HK-2 (cell line): Measurements from ENCODE around the gene TMEM151B.

Experiments
- DNase-seq: peaks from one replicate; pipeline ENCODE4 v3.0.0-alpha.2; 2018; ENCODE audit not compliant: unreplicated experiment

Gene TMEM151B

DNA sequence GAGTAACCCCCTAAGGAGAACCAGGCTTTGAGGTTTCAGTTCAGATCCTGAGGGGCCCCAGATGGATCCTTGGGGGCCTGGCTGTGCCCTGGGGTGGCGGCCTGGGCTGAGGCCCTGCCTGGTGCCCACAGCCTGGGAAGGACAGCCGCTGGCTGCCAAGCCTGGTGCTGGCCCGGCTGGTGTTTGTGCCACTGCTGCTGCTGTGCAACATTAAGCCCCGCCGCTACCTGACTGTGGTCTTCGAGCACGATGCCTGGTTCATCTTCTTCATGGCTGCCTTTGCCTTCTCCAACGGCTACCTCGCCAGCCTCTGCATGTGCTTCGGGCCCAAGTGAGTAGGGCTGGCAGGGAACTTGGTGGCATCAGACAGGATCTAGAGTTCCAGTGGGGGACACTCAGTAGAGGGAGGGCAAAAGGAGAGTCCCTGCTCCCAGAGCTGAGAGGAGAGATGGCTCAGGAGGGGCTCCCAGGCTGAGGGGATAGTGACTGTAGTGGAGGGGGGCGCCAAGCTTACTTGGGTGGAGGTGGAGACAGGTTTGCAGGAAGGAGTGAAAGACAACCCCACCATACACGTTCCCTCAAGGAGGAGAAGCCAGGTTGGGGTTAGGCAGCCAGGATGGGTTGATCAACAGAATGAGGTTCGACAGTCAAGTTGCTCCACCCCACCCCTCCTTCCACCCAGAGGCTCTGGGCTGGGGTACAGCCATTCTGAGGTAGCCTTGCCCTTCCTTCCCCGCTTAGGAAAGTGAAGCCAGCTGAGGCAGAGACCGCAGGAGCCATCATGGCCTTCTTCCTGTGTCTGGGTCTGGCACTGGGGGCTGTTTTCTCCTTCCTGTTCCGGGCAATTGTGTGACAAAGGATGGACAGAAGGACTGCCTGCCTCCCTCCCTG lies 37.3 kb upstream of the TMEM151B start:
- no peak for DNase-seq

GRCh38 chr6:44233567-44234100 lies 36.6 kb upstream of the TMEM151B start:
- no peak for DNase-seq

DNA sequence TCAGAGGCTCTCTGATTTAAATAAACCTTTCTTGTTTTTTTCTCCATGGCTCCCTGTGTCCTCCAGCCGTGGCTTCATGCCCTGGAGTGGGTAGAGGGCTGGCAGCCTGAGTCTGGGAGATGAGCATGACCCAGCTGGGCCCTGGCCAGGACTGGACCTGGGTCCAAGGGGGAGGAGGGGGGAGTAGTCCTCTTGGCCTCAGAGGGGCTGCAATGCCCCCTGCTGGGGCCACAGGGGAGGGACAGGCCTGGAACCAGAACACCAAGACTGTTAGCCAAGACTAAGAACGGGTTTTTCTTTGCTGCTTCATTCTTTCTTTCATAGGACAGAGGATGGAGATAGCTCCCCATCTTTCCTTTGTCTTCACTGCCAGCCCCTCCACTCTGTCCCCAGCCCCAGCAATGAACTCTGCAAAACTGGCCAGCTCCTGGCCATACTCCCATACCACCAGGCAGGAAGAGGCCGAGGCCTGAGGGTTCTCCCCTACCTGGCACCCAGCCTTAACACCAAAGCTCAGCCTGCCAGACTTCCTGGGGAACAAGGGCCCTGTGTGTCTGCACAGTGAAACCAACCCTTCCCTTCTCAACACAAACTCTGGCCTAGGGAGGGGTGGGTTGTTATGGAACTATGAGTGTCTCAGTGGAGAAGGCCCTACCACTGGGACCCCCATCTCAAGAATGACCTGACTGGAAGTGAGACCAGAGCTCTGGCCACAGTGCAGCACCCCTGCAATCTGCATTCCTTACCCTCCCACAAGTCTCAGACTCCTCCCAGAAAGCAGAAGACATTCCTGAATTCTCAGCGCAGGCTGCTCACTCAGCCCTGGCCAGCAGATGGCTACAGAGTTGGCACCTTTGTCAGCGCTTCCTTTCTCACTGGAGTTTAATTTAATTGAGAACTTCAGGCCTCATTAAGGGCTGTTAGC lies 35.9 kb upstream of the TMEM151B start:
- DNase-seq, result peak; percentile 78

- no peak for DNase-seq
These were observed 35.0 kb upstream of the TMEM151B start for GRCh38 chr6:44235269-44235668.

GRCh38 chr6:44235891-44236516 lies 34.2 kb upstream of the TMEM151B start:
- DNase-seq, result no peak

DNA sequence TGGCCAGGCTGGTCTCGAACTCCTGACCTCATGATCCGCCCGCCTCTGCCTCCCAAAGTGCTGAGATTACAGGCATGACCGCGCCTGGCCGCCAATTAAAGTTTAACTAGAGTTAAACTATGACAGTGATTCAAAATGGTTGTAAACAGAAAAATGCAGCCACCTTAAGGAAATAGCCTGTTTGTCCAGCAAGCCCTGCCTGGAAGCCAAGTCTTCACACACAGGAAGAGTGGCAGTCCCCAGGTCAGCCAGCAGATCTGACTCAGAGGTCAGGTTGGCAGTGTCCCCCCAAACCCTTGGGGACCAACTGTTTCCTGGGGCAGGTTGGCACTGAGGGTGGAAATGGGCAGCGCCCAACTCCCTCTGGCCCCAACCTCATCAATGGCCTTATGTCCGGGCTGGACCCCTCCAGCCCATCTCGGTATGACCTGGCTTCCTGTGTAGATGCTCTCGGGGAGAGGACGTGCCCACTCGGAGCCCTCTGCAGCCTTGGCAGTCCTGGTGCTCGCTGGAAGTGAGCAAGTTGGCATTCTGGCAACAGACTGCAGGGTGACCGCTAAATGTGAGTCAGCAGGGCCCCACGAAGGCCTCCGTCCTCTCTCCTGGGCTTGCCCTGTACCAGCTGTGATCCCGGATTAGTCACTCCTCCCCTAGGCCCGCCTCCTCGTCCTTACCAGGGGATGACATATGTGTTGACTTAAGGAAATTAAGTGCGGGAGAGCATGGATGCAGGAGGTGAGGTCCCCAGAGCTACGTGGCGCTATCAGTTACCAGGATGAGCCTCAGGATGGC lies 33.0 kb upstream of the TMEM151B start:
- peak; percentile 96 for DNase-seq

GRCh38 chr6:44237813-44238433 lies 32.3 kb upstream of the TMEM151B start:
- peak; percentile 83 for DNase-seq

GRCh38 chr6:44238687-44239350 lies 31.4 kb upstream of the TMEM151B start:
- no peak for DNase-seq

- no peak for DNase-seq
These were observed 26.9 kb upstream of the TMEM151B start for GRCh38 chr6:44243345-44243744.

GRCh38 chr6:44245391-44245911 lies 24.8 kb upstream of the TMEM151B start:
- no peak for DNase-seq

DNA sequence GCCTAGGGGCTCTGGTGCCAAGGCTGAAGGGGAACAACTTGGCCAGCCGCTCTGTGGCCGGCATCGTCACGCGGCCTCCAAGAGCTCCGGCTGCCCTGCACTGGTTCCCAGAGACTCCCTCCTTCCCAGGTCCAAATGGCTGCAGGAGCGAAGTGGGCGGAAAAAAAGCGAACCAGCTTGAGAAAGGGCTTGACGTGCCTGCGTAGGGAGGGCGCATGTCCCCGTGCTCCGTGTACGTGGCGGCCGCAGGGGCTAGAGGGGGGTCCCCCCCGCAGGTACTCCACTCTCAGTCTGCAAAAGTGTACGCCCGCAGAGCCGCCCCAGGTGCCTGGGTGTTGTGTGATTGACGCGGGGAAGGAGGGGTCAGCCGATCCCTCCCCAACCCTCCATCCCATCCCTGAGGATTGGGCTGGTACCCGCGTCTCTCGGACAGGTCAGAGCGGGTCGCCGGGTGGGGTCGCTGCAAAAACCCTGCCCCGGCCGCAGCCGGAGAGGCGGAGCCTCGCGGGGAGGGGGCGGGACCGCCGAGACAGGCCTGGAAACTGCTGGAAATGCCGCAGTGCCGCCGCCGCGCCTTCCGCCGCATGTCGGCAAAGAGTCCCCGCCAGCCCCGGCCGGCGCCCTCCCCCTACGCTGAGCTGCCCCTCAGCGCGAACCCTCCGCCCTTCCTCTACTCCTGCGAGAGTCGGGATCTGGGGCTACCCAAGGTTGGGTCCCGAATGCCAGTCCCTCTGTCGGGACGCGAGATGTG lies 24.2 kb upstream of the TMEM151B start:
- DNase-seq, result peak; percentile 88

- DNase-seq, result peak; percentile 95
These were observed 23.4 kb upstream of the TMEM151B start, which contains the start of gene HSP90AB1 for GRCh38 chr6:44246663-44247337. TSS of gene HSP90AB1 (plus strand) at chr6:44247101. CDS start at chr6:44248630, 1,529 bp downstream.

DNA sequence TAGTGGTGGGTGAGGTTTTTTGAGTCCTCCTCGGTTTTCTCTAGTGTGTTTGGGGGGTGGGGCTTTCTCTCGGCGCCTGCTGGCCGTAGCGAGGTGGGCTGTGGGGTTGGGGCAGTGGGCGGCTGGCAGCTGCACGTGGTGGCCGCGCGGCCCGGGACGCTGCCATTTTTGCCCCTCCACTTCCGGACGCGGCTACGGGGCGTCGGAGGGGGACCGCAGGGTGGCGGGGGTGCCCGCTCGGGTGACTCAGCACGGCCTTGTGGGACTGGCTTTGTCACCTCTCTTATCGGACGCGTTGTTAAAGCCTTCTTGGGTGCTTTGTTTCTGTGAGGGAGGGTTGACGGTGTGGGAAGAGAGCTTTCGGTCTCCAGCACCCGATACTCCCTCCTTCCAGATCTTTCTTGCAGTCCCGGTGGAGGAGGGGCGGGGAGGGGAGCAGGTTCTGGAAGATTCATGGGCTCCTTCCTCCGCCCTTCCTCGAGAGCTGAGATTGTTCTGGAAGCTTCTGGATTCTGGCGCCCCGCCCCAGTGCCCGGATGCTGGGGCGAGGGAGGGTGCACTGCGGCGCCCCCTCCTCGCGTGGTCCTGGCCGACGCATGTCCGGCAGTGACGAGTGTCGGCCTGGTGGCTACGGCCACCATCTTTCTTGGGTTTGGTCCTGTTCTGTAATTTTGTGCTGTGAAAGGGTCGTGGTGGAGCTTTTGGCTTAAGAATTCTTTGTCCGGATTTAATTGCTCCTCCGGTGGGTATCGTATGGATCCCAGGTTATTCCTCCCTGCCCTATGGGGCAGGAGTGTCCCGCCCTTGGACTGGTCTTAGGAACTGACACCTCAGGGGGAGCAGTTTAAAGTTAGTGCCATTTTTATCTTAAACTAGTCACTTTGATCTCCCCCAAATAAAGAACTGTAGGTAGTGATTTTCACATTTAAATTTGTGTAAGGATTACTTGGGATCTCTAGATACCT lies 22.6 kb upstream of the TMEM151B start:
- DNase-seq, result peak; percentile 65

GRCh38 chr6:44248579-44248978 lies 21.7 kb upstream of the TMEM151B start:
- no peak for DNase-seq

- DNase-seq, result no peak
These were observed 21.0 kb upstream of the TMEM151B start for GRCh38 chr6:44249082-44249748.

DNA sequence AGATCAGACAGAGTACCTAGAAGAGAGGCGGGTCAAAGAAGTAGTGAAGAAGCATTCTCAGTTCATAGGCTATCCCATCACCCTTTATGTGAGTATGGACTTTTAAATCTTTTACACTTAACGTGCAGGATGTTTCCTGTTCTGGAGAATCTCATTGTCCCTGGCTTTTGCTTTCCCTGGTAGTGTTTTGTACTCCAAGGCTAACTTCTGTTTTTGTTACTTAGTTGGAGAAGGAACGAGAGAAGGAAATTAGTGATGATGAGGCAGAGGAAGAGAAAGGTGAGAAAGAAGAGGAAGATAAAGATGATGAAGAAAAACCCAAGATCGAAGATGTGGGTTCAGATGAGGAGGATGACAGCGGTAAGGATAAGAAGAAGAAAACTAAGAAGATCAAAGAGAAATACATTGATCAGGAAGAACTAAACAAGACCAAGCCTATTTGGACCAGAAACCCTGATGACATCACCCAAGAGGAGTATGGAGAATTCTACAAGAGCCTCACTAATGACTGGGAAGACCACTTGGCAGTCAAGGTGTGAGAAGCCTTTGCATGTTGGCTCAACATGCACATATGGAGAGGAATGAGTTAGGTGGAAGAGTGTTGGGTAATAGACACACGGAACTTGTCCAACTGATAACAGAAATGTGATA lies 20.1 kb upstream of the TMEM151B start:
- no peak for DNase-seq
